HCT116 (cell line): ENCODE results near the gene SERPINA3. TPM values are rescaled to one million over a fixed set of nuclear protein-coding genes. Genes with fewer than 3 reads are reported as not detected.

ENCODE experiments used
- ATAC-seq: fragments of 200-7000 bp; cut with Tn5 transposase; 2 replicates; pipeline ENCODE4 v1.9.1; 2020; ENCODE audit warnings: mild to moderate bottlenecking, moderate library complexity
- BruUV-seq: library from RNA; stranded (reverse); fragments of 400-500 nt; replicated peaks from 2 replicates; lab custom pipeline; 2021; lab: Mats Ljungman, UMichigan
- CTCF ChIA-PET: fragments of 300-600 bp; sonication (Branson Sonifier 250); formaldehyde crosslinking; loops from one replicate; lab custom pipeline; 2021; ENCODE audit warnings: antibody characterized with exemption; lab: Charles Lee
- POLR2A ChIA-PET: fragments of 300-600, 350-600 bp; sonication (Branson Sonifier 250); formaldehyde crosslinking; loops from one replicate; lab custom pipeline; 2021; ENCODE audit warnings: antibody characterized with exemption; lab: Charles Lee
- RAD21 ChIA-PET, 2 experiments: fragments of 300-600 bp; sonication (Branson Sonifier 250); formaldehyde crosslinking; loops; one replicate each; lab custom pipeline; 2023; ENCODE audit warnings: low total read pairs in 2 of 2; ENCODE audit not compliant: uncharacterized antibody in 2 of 2, unreplicated experiment in 2 of 2, low non-redundant PET in 1 of 2; lab: Charles Lee
- DNase-seq: peaks from one replicate; pipeline ENCODE4 v3.0.0-alpha.2; 2010; ENCODE audit warnings: low read depth, low spot score
- H2AFZ ChIP-seq: fragments of 200-600 bp; shearing (Covaris generic), sonication (generic); 2 replicates; pipeline ENCODE4 v1.6.1; 2017; ENCODE audit warnings: low read depth, mixed run types, mixed read lengths, antibody characterized with exemption, low read length; ENCODE audit not compliant: poor library complexity, severe bottlenecking
- H3K27ac ChIP-seq: 2 replicates; pipeline ENCODE4 v1.5.1; 2012; ENCODE audit warnings: low read depth, low read length
- H3K27me3 ChIP-seq: fragments of 200-600 bp; sonication (generic); 2 replicates; pipeline ENCODE4 v1.6.1; 2016; ENCODE audit warnings: mixed run types, low read length, mixed read lengths; ENCODE audit not compliant: insufficient read depth
- H3K36me3 ChIP-seq, 2 experiments: fragments of 200-500 bp in 1 of 2; fragments of 200-600 bp in 1 of 2; sonication (Bioruptor generic) in 1 of 2; sonication (generic) in 1 of 2; 2 replicates each; pipeline versions ENCODE4 v1.5.1 to v1.6.1; 2014 to 2016; ENCODE audit warnings: low read length in 2 of 2, inconsistent platforms in 1 of 2, mixed read lengths in 1 of 2, mixed run types in 1 of 2; ENCODE audit not compliant: insufficient read depth in 2 of 2, control insufficient read depth in 1 of 2
- H3K4me1 ChIP-seq, 2 experiments: fragments of 200-600 bp in 1 of 2; sonication (generic) in 1 of 2; 2 replicates each; pipeline versions ENCODE4 v1.5.1 to v1.6.1; 2012 to 2017; ENCODE audit warnings: low read length in 2 of 2, inconsistent platforms in 1 of 2, mild to moderate bottlenecking in 1 of 2, mixed read lengths in 1 of 2, mixed run types in 1 of 2, moderate library complexity in 1 of 2; ENCODE audit not compliant: insufficient read depth in 2 of 2, control insufficient read depth in 1 of 2
- H3K4me2 ChIP-seq: fragments of 200-600 bp; sonication (generic); 2 replicates; pipeline ENCODE4 v1.6.1; 2017; ENCODE audit warnings: mixed run types, low read length, mixed read lengths
- H3K4me3 ChIP-seq, 2 experiments: fragments of 200-600 bp in 1 of 2; sonication (generic) in 1 of 2; replicated peaks in 1 of 2; 2 replicates each; pipeline ENCODE4 v1.5.1; 2011 to 2016; ENCODE audit warnings: low read length in 2 of 2, control low read depth in 1 of 2, low read depth in 1 of 2, mild to moderate bottlenecking in 1 of 2, mixed read lengths in 1 of 2, mixed run types in 1 of 2
- H3K79me2 ChIP-seq: fragments of 200-600 bp; sonication (generic); 2 replicates; pipeline ENCODE4 v1.6.1; 2017; ENCODE audit warnings: mild to moderate bottlenecking, mixed run types, low read length, moderate library complexity, mixed read lengths; ENCODE audit not compliant: insufficient read depth
- H3K9ac ChIP-seq: fragments of 200-600 bp; sonication (generic); 2 replicates; pipeline ENCODE4 v1.6.1; 2016; ENCODE audit warnings: low read length, mixed read lengths
- H3K9me2 ChIP-seq: fragments of 200-600 bp; sonication (generic), shearing (Covaris generic); 2 replicates; pipeline ENCODE4 v1.6.1; 2017; ENCODE audit warnings: mixed run types, mild to moderate bottlenecking, moderate library complexity; ENCODE audit not compliant: insufficient read depth
- H3K9me3 ChIP-seq, 2 experiments: fragments of 200-500 bp in 1 of 2; fragments of 200-600 bp in 1 of 2; sonication (Bioruptor generic) in 1 of 2; sonication (generic) in 1 of 2; 2 replicates each; pipeline ENCODE4 v1.6.1; 2014 to 2017; ENCODE audit warnings: low read length in 2 of 2, mixed read lengths in 2 of 2, inconsistent platforms in 1 of 2, low read depth in 1 of 2, mild to moderate bottlenecking in 1 of 2, mixed run types in 1 of 2, moderate library complexity in 1 of 2; ENCODE audit not compliant: control insufficient read depth in 1 of 2, insufficient read depth in 1 of 2
- H4K20me1 ChIP-seq: fragments of 200-600 bp; sonication (generic), shearing (Covaris generic); 2 replicates; pipeline ENCODE4 v1.6.1; 2017; ENCODE audit warnings: mixed run types, mild to moderate bottlenecking, moderate library complexity; ENCODE audit not compliant: insufficient read depth
- ATF3 ChIP-seq: IDR thresholded peaks from 2 replicates; pipeline ENCODE4 v1.6.1; 2012
- CBX3 ChIP-seq: IDR thresholded peaks from 2 replicates; pipeline ENCODE4 v1.6.1; 2012; ENCODE audit warnings: low read depth
- EZH2 ChIP-seq: fragments of 200-600 bp; sonication (generic); IDR thresholded peaks from 2 replicates; pipeline ENCODE4 v1.6.1; 2017; ENCODE audit warnings: antibody characterized with exemption, mixed run types
- EZH2phosphoT487 ChIP-seq: fragments of 200-600 bp; IDR thresholded peaks from 2 replicates; pipeline ENCODE4 v1.6.1; 2018; ENCODE audit warnings: antibody characterized with exemption, borderline replicate concordance
- FOSL1 ChIP-seq: IDR thresholded peaks from 2 replicates; pipeline ENCODE4 v1.6.1; 2012; ENCODE audit warnings: low read depth
- JUND ChIP-seq: IDR thresholded peaks from 2 replicates; pipeline ENCODE4 v1.6.1; 2012
- POLR2A ChIP-seq: IDR thresholded peaks from 2 replicates; pipeline ENCODE4 v1.7.0; 2011; ENCODE audit warnings: borderline replicate concordance; ENCODE audit not compliant: insufficient read depth, insufficient read length; ENCODE audit errors: extremely low read depth
- POLR2AphosphoS5 ChIP-seq: IDR thresholded peaks from 2 replicates; pipeline ENCODE4 v1.6.1; 2011; ENCODE audit warnings: mild to moderate bottlenecking, low read depth, low read length, moderate library complexity
- RAD21 ChIP-seq: IDR thresholded peaks from 2 replicates; pipeline ENCODE4 v1.6.1; 2012; ENCODE audit warnings: low read depth, mild to moderate bottlenecking
- SP1 ChIP-seq: IDR thresholded peaks from 2 replicates; pipeline ENCODE4 v1.6.1; 2012; ENCODE audit warnings: low read depth
- SRF ChIP-seq: IDR thresholded peaks from 2 replicates; pipeline ENCODE4 v1.6.1; 2012; ENCODE audit warnings: low read depth
- TCF7L2 ChIP-seq: IDR thresholded peaks from 2 replicates; pipeline ENCODE4 v1.7.0; 2011; ENCODE audit warnings: borderline replicate concordance, inconsistent platforms; ENCODE audit not compliant: insufficient read depth, insufficient read length; ENCODE audit errors: extremely low read depth
- YY1 ChIP-seq: IDR thresholded peaks from 2 replicates; pipeline ENCODE4 v1.6.1; 2011; ENCODE audit warnings: low read length, low read depth, moderate library complexity, mild to moderate bottlenecking; ENCODE audit not compliant: insufficient replicate concordance; ENCODE audit errors: extremely low read depth
- ZFX ChIP-seq: fragments of 450-650 bp; IDR thresholded peaks from 2 replicates; pipeline ENCODE4 v1.6.1; 2017
- ZNF274 ChIP-seq: fragments of 200-500 bp; sonication (Bioruptor generic); IDR thresholded peaks from 2 replicates; pipeline ENCODE4 v1.6.1; 2014; ENCODE audit warnings: mild to moderate bottlenecking, low read depth, low read length, inconsistent platforms
- intact Hi-C: fragments of 100-400 bp; cut with micrococcal nuclease; formaldehyde crosslinking; loops from 2 replicates; pipeline ENCODE4 v1.10.0; 2022
- total RNA-seq: library from RNA; stranded (reverse); gene quantifications from one replicate; pipeline ENCODE4 v1.2.1, GENCODE V29; 2021; ENCODE audit not compliant: unreplicated experiment
- TF ChIP-seq, protein P1 (sequence below), 3 experiments: fragments of 200-600 bp in 1 of 3; sonication (generic) in 1 of 3; IDR thresholded peaks in 2 of 3; conservative IDR thresholded peaks in 1 of 3; 2 replicates each; pipeline ENCODE4 v1.5.1; 2012 to 2017; ENCODE audit warnings: low read depth in 2 of 3, low read length in 2 of 3, antibody characterized with exemption in 1 of 3, borderline replicate concordance in 1 of 3, control low read depth in 1 of 3, mild to moderate bottlenecking in 1 of 3, mixed read lengths in 1 of 3, mixed run types in 1 of 3, moderate library complexity in 1 of 3; ENCODE audit not compliant: insufficient read depth in 1 of 3
- TF ChIP-seq, protein P2 (sequence below): IDR thresholded peaks from 2 replicates; pipeline ENCODE4 v1.6.1; 2012

SERPINA3 gene
- total RNA-seq, 1 experiment from 2014 or later = 4.3 TPM

- TF ChIP-seq, protein P1, sequence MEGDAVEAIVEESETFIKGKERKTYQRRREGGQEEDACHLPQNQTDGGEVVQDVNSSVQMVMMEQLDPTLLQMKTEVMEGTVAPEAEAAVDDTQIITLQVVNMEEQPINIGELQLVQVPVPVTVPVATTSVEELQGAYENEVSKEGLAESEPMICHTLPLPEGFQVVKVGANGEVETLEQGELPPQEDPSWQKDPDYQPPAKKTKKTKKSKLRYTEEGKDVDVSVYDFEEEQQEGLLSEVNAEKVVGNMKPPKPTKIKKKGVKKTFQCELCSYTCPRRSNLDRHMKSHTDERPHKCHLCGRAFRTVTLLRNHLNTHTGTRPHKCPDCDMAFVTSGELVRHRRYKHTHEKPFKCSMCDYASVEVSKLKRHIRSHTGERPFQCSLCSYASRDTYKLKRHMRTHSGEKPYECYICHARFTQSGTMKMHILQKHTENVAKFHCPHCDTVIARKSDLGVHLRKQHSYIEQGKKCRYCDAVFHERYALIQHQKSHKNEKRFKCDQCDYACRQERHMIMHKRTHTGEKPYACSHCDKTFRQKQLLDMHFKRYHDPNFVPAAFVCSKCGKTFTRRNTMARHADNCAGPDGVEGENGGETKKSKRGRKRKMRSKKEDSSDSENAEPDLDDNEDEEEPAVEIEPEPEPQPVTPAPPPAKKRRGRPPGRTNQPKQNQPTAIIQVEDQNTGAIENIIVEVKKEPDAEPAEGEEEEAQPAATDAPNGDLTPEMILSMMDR (IDR thresholded peaks at IDR 0.05 in 2 of 3, conservative IDR thresholded peaks at IDR 0.05 in 1 of 3; ENCODE audit: borderline replicate concordance in 1 of 3, insufficient read depth in 1 of 3, low read depth in 2 of 3, low read length in 2 of 3) = no peak
- no peak for TF ChIP-seq JUND
- no peak for TF ChIP-seq SP1
- TF ChIP-seq EZH2 = no peak
- no peak for TF ChIP-seq YY1
- TF ChIP-seq FOSL1 = no peak
- TF ChIP-seq SRF = no peak
- TF ChIP-seq, protein P2, sequence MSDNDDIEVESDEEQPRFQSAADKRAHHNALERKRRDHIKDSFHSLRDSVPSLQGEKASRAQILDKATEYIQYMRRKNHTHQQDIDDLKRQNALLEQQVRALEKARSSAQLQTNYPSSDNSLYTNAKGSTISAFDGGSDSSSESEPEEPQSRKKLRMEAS = no peak
Measured at GRCh38 chr14:94660306-94660946, 48.2 kb downstream of the SERPINA3 start (continued).

GRCh38 chr14:94663538-94663937 is 51.3 kb downstream of the SERPINA3 start:
- Histone ChIP-seq H3K4me1 (no peaks in the 10 kb centered on the region), H3K79me2 (no peaks in the 10 kb centered on the region), H3K27me3 (peaks cover 8% of the 10 kb centered on the region; the same call in 1 of the 2 replicates), H3K9me2 (no peaks in the 10 kb centered on the region)
- DNase-seq = no peak
- CTCF ChIA-PET = no interaction called here
- no peak for TF ChIP-seq SP1
- no peak for TF ChIP-seq SRF
- no peak for TF ChIP-seq POLR2A
- TF ChIP-seq JUND = no peak
- no peak for TF ChIP-seq FOSL1
- TF ChIP-seq TCF7L2 = no peak
- TF ChIP-seq CBX3 = no peak
- TF ChIP-seq, protein P1 (IDR thresholded peaks at IDR 0.05 in 2 of 3, conservative IDR thresholded peaks at IDR 0.05 in 1 of 3; ENCODE audit: borderline replicate concordance in 1 of 3, insufficient read depth in 1 of 3, low read depth in 2 of 3, low read length in 2 of 3) = no peak
- TF ChIP-seq, protein P2 = no peak
- no peak for TF ChIP-seq ZNF274
- no peak for TF ChIP-seq ZFX
- no peak for TF ChIP-seq RAD21
- no peak for TF ChIP-seq YY1
- TF ChIP-seq EZH2 = no peak
- TF ChIP-seq ATF3 = no peak
- TF ChIP-seq POLR2AphosphoS5 = no peak
- TF ChIP-seq EZH2phosphoT487 = no peak
- TF ChIP-seq, all 23 proteins: peak for 0
- H3K9me3 ChIP-seq = no peaks in the 10 kb centered on the region
- H4K20me1 ChIP-seq = no peaks in the 10 kb centered on the region
- BruUV-seq = no TSS peak
- no peaks in the 10 kb centered on the region for H3K36me3 ChIP-seq
- POLR2A ChIA-PET = no interaction called here
- H2AFZ ChIP-seq = no peak overlapping the region
- H3K27ac ChIP-seq = no peak overlapping the region
- intact Hi-C loops = no loop called here
- no peak overlapping the region for H3K4me3 ChIP-seq
- RAD21 ChIA-PET = no interaction called here
- H3K4me2 ChIP-seq = no peak overlapping the region
- no peak for ATAC-seq
- H3K9ac ChIP-seq = no peak overlapping the region
